Activated effector memory CD4-positive, alpha-beta T cell treated with anti-CD3 and anti-CD28 coated beads, Interleukin-2, amount 50 U/mL, for 16 hours (primary cell): Measurements from ENCODE around the gene IL1RAPL2.
"Not testable (repeated sequence)": the region's sequence is repeated elsewhere in the genome, so short reads cannot be mapped to it uniquely, and the experiment has no call there.

Experiments used
- DNase-seq: peaks from one replicate; pipeline ENCODE4 v3.0.0-alpha.2; 2020

IL1RAPL2 gene

DNA sequence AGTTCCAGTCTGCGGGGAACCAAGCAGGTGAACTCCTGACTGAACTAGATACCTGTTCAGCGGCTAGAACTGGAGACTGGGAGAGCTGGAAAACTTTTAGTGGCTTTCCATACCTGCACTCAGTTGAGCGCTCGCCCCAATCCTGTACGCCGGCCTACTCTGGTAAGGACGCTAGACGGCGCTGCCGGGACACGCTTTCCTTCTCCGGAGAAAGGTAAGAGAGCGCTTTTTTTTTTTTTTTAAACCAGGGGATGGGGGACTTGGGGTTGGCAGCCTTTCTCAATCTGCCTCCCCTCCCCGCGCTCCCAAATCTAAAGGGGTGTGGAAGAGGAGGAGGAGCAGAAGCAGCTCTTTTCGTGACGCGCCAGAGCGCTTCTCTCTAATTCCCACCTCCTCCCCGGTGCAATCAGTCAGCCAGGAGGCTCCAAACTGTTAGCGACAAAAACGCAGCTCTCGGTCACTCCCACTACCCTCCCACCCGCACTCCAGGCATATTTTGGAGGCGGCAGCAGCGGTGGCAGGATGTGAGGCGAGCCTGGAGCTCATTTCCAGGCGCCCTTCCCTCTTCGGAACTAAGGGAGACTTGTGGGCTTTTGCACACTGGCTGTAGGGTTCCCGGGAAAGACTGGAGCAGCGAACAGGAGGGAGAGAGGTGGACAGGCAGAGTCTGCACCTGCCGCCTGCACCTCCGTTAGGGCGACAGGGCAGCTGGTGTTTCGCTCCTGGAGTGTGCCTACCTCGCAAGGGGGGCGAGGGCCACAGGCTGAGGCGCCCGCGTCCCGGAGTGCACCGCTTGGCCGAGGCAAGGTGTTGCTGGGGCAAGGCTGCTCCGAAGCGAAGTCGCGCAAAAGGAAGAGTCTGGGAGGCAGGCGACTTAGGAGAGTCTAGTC, at the start of gene IL1RAPL2:
Gene IL1RAPL2 (plus strand): TSS at position 409 of the 890 bp plus-strand sequence.
- DNase-seq = no peak

DNA sequence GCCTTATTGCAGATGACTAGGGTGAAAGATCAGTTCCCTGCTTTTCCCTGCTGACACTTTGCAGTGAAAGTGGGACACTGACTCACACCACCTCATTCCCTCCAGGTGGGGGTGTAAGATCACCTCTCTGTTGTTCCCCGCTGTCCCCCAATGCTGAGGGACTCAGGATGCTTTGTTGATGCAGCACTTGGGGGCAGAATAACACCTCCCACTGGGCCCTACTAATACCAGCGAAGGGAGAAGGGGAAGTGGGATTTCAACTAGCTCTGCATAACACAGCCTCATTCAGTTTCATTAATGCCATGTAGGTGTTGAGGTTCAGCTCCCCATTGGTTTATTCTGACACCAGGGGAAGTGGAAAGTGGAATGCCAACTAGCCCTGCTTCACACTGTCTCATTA, 43.6 kb upstream of the IL1RAPL2 start:
- DNase-seq = no peak

DNA sequence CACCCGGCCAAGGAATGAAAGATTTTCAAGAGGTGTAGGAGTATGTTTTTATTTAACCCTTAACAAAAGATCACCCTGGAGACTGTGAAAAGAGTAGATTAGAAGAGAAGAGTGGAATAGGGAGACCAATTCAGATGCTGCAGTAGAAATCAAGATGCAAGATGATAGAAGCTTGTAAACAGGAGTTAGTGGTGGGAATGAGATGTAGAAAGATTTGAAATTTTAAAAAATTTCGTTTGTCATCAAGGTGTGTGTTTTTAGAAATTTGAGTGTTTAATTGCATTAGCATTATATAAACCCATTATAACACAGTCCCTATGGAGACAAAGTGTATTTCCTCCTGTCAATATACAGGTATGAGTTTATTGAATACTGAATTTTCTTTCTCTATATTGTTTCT, 42.1 kb upstream of the IL1RAPL2 start:
- DNase-seq = no peak

DNA sequence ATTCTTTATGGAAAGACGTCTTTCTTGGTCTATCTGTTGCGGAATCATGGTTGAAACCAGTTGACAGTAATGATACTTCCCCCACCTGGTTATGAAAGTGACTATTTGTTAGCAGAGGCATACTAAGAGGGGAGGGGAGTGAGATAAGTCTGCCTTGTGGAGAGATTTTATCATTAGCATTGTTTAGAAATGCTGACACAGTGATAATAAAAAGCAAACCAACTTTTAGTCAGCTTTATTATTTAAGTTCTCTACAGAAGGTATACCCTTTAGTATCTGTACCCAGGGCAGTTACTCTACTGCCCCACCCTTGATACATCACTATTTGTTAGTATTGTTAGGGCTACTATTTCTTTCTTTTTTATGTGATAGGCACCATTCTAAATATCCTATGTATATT, 26.9 kb upstream of the IL1RAPL2 start:
- DNase-seq = no peak

DNA sequence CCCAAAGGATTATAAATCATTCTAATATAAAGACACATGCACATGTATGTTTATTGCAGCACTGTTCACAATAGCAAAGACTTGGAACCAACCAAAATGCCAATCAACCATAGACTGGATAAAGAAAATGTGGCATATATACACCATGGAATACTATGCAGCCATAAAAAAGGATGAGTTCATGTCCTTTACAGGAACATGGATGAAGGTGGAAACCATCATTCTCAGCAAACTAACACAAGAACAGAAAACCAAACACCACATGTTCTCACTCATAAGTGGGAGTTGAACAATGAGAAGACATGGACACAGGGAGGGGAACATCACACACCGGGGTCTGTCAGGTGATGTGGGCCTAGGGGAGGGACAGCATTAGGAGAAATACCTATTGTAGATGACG, 23.6 kb upstream of the IL1RAPL2 start:
- not testable (repeated sequence) for DNase-seq

DNA sequence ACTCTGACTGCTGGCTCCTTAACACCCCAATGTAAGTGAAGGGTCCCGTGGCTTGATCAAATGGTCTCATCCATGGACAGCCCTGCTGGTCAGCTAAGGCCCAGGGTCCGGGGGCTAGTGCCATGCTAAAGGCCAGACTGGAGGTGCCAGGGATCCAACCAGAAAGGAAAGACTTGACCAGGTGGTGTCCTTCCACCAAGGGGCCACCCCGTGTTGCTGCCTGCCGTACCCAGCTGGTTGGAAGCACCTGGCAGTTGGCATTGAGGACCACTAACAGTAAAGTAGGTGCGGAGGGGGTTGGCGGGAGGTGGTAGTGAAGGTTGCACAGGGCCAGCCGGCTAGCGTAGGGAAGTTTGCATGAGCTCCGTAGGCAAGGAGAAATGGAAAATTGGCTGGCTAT, 1.7 kb upstream of the IL1RAPL2 start:
- DNase-seq = no peak

DNA sequence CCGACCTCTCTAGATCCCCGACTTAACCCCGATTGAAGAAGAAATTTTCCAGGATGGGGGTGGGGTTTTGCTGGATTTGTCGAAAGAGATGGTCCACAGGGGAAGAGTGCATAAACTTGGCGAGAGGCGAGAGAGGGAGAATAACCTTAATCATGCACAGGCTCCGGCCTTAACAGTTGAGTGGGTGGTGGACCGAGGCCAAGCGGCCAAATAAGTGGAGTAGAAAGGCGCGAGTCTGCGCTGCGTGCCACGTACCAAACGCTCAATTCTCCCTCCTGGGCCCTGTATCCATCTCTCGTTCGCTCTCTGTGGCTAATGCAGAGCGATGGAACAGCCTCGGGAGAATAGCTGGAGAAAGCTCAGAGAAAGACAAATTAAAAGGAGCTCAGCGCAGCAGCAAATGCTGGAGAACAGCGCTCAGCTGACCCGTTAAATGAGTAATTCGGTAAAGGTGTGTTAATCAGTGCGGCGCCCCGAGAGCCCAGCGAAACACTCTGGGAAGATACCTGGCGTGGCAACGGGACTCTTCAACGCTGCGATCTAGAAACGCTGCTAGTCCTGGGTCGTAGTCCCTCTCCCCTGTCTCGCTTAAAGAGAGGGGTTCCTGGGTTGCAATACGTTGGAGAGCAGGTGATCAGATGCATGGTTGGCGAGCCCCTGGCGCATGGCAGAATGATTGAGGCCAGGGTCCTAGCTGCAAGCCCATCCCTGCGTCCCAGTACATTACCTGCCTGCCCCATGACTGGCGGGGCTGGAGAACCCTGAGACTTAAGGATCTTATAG, 887 bp upstream of the IL1RAPL2 start:
- DNase-seq = no peak

DNA sequence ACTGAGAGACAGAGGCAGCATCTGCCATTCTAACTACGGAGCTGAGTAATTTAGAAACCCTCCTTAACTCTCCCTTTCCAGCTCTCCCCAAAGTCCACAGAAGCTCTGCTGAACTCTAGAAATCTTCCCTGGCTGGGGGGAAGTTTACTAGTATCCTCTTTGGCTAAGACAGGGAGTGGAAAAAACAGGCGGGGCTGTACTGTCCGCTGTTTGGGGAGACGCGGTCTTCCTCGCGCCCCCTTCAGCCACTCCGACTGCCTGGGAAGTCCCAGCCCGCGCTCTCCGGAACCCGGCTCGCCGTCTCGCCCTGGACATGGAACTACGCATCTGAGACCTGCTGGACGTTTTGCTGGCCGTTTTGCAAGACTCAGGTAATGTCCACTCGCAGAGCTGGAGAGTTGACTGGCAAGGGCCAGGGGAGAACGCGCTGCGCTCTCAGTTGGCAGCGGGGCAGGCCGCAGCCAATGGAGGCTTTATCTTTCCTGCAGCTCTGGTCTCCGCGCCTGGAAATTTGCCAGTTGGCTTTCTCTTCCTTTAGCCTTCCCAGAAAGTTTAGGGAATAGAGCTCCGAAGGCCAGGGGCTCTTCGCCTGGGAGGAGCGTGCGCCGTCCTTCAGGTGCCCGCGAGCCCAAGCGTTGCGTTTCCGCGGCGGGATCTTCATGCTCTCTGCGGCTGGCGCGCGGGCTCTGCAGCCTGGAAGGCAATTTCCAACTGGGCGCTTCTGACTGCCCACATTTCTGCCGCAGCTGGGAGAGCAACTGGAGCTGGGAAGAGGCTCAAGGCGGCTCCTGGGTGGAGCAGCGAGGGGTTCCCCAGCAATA, 892 bp downstream of the IL1RAPL2 start:
- DNase-seq = no peak

DNA sequence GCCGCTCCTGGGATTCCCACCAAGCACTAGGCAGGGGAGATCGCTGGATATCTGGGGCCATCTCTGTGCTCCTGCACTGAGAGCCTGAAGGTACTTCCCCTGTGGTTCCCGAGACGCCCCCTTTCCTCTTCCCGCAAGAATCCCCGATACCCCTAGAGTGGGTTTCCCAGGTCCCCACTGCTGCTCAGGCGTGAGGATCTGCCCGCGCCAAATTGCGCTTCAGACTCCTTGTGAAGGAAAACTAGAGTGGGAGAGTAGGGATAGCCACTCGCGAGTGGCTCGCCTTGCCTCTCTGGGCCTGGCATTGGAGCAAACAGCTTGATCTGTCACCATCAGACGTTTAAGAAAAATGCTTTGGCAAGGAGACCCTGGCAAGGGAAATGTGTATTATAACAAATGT, 1.5 kb downstream of the IL1RAPL2 start:
- no peak for DNase-seq

DNA sequence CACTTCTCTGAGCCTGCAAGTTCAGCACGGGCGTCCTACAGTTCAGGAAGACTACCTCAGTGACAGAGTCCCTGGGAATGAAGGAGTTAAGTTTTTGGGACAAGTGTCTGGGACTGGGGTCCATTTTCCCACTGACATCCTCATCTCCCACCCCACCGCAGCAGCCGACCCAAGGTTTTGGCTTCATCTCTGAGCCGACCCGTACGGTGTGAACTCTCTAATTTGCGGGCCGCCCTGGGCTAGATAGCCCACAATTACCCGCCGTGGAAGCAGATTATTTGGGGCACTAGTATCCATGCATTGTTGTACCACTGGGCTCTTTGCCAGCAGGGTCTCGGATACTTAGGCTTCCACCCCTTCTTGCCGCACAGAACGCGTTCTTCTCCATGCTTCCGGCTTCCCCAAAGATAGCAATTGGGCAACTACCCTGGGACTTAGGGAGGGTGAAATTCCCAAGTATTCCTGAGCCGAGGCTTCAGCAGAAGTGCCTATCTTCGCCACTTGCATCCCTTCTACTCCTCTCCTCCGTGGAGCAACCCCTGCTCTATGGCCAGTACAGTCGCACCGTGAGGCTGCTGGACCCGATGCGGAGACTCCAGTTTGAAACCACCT, 2.4 kb downstream of the IL1RAPL2 start:
- DNase-seq = no peak

DNA sequence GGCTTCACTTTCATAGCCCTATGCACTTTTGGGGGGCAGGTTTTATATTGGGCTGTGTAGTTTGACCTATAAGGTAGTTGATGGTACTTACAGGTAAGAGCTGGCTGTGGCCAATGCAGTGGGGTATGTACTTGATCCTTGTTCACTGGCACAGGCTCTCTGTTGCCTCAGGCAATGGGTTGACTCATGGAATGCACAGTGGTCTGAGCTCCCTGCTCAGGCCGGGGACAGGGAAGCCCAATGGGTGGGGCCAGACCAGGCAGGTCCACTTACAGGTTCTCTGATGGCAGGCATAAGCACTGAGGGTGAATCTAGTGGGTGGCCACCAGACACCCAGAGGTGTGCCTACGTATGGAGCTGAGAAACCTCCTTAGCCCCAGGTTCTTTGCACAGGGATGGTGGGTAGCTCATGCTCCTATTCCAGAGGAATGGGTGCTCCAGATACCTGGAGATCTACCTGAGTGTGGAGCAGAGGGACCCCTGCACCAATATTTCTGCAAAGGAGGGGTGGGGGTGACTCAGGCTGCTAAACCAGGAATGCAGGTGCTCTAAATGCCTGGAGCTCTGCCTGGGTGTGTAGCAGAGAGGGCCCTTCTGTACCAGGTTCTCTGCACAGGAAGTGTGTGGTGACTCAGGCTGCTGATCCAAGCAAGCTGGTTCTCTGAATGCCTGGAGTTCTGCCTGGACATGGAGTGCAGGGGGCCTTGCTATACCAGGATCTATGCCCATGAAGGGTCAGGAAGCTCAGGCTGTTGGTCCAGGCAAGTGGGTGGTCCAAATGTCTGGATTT, 52.3 kb downstream of the IL1RAPL2 start:
- no peak for DNase-seq

DNA sequence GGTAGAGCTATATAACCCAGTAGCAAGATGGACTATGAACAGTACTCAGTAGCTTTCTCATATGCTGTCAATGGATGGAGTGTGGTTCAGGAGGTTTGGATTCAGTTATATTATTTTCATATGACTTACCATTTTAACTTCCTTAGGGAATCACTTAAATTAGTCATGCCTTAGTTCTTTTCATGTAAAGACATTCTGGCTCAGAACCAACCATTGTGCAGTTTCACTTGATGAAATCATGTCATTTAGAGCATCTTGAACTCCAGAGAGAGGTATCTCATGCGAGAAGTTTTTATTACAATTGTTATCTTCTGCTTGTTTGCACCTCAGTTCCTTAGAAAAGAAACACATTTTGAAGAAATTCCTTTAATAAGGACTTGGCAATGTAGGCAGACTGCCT, 55.8 kb downstream of the IL1RAPL2 start:
- no peak for DNase-seq

DNA sequence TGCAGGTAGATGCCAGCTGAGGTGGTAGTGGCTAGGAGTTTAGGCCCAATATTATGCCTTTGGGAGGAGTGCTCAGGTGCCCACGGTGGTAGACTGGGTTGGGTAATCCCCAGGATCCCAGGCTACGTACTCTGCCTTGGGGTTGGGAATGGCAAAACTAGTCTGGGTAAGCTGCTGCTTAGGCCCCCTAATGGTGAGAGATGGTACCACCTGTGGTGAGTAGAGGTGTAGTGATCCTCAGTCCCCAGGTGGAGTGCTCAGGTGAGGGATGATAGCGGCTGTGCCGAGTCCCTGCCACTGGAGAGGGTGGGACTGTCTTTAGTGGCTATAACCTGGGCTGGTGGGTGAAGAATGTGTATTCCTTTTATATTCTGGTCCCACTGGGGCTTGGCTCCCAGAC, 75.2 kb downstream of the IL1RAPL2 start:
- no peak for DNase-seq

DNA sequence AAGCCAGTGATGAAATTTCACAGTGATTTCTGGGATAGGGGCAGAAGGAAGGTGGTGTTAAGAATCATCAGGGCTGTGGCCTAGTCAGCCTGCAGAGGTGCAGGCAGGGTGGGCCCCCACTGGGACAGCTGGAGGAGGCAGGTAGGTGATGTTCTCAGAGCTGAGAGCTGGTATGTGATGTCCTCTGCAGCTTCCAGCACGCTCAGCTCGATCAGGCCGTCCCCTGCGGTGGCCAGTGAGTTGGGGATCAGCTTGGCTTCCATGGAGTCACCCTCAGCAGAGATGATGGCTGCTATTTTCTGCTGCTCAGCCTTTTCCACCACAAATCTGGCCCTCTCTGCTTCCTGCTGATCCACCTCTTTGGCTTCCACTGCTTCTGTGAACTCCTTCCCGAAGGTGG, 81.1 kb downstream of the IL1RAPL2 start:
- no peak for DNase-seq

DNA sequence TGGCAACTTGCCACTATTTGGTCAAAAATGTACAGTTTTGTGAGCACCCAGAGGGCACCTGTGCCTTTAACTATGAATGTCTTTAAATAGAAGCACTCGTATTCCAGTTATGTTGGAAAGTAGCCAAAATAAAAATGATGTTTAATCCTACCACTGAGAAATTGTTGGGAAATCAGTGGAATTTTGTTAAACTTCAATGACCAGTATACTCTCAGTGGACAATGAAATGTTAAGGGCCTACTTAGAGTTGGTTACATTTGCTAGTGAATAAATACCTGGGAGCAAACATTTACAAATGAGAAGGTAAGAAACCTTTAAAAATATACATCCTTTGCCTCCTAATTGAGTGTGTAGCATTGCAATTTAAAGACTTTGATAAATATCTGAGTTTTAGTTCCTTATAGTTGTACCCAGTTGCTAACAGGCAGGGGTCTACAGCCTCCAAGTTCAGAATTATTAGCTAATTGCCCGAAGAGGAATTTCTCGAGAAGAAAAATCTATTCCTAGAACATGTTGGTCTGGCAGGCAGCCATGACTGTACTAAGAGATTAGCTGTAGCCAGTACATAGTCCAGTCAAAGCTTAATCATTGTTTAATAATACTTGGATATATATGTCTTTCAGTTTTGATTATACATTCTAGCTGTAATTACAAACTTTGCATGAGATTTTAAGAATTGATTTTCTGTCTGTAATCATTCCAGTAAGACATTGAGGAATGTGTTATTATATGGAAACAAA, 93.2 kb downstream of the IL1RAPL2 start:
- DNase-seq = no peak

DNA sequence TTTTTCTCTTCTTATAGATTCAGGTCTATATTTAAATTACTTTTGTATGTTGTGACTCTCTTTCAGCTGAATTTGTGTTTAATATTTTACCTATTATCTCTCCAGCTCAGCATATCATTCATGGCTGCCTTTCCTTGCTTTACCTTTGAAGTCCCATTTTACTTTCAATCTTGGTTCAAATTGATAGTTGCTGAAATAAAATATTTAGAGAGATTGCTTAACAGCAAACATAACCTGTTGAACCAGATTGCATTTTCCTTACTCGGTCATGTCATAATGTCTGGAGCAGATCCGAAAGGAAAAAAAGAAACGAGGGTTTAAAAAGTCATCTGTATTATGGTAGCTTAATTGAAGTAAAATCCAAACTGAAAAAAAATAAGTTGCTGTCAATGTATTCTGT, 94.1 kb downstream of the IL1RAPL2 start:
- no peak for DNase-seq

DNA sequence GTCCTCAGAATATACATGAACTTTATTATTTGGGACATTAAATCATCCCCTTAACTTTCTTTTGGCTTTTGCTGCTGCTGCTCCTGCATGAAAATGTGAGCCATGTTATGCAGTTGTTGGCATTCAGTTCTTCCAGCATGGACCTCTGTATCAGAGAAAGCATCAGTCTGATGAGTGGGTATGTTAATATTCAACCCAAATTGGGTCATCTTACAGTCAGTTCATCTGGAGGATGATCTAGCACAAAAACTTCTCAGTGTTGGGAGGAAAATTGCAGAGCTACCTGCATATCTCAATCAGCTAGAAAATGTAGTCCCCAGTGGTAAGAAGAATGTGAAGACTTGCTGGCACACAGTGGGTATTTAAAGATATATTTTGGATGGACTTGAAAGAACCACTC, 96.7 kb downstream of the IL1RAPL2 start:
- DNase-seq = no peak

DNA sequence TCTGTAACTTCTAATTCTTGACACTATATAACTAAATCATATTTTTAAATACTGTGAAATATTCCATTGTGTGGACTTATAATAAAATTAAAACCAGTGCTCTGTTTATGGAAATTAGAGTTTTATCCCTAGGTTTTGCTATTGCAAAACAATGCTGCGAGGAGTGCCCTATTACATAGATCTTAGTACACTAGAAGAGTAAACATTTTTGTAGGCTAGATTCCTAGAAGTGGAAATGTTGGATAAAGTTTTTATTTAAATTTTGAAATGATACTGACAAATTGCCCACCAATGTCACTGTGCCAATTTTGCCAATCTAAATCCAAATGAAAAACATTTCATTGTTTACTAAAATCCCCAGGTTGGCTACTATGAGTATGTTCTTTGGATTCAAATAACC, 99.7 kb downstream of the IL1RAPL2 start:
- DNase-seq = no peak

DNA sequence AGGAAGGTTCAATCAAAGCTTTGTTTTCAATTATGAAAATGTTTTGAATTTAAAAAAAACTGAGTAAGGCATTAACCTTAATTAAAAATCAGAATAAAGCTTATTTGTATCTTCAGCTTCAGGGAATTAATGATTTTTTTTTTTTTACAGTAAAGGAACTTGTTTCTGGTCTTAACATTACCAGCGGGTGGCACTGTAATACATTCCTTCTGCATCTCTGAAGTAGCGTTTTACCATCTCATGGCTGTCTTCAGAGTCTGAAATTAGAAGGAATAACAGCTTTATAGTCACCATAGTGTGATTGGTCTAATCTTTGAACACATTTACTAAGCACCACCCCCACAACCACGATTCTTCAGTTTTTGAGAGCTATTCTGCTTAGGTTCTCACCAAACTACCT, 102.6 kb downstream of the IL1RAPL2 start:
- no peak for DNase-seq

DNA sequence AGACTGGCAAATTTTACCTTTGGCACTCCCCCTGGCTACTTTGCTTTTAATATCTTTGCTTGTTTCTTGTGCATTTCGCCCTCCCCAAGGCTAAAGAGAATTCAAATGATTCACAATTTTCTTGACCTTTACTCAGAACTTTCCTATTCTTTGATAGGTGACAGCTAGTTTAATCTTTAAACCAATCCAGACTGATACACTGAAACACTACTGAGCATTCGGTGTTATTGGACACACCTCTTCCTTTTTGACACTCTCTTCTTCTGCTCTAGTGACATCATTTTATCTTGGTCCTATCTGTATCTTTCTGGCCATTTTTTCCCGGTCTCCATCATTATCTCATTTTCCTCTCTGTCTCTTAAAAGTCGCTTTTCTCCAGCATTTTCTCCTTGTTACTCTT, 103.1 kb downstream of the IL1RAPL2 start:
- DNase-seq = no peak

DNA sequence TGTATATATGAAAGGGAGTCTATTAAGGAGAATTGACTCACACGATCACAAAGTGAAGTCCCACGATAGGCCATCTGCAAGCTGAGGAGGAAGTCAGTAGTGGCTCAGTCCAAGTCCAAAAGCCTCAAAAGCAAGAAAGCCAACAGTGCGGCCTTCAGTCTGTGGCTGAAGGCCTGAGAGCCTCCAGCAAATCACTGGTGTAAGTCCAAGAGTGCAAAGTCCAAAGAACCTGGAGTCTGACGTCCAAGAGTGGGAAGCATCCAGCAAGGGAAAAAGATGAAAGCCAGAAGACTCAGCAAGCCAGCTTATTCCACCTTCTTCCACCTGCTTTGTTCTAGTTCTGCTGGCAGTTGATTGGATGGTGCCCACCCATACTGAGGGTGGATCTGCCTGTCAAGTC, 104.1 kb downstream of the IL1RAPL2 start:
- no peak for DNase-seq
